Stimulated activated CD8-positive, alpha-beta memory T cell treated with anti-CD3 and anti-CD28 coated beads, Interleukin-7, amount 100 ng/mL, for 1 hour (primary cell): Measurements from ENCODE around the gene RUSC1.

Source experiments
- DNase-seq, 2 donors: peaks; one replicate each; pipeline ENCODE4 v3.0.0-alpha.2; 2020; ENCODE audit warnings: low read depth in 2 of 2

The RUSC1 gene

GRCh38 chr1:155294520-155295182 lies 26.0 kb upstream of the RUSC1 start:
- no peak for DNase-seq

GRCh38 chr1:155295183-155295941 lies 25.3 kb upstream of the RUSC1 start:
- no peak for DNase-seq

- DNase-seq: no peak
These were observed 24.8 kb upstream of the RUSC1 start for GRCh38 chr1:155295942-155296267.

GRCh38 chr1:155296661-155297060 lies 24.0 kb upstream of the RUSC1 start:
- no peak for DNase-seq

GRCh38 chr1:155297384-155297783 lies 23.3 kb upstream of the RUSC1 start:
- DNase-seq: no peak

GRCh38 chr1:155300024-155300423 lies 20.7 kb upstream of the RUSC1 start:
- DNase-seq: no peak

GRCh38 chr1:155300553-155301329 lies 20.0 kb upstream of the RUSC1 start:
- DNase-seq: no peak

- DNase-seq: no peak
These were observed 19.3 kb upstream of the RUSC1 start, which contains the start of gene PKLR for GRCh38 chr1:155301342-155301841. Gene PKLR, minus strand, starts transcription at chr1:155301438. Its CDS starts 43 bp downstream, at chr1:155301395.

- DNase-seq: no peak
These were observed 16.1 kb upstream of the RUSC1 start for GRCh38 chr1:155304558-155305063.

GRCh38 chr1:155305881-155306391 lies 14.8 kb upstream of the RUSC1 start:
- no peak for DNase-seq

GRCh38 chr1:155307247-155307740 lies 13.4 kb upstream of the RUSC1 start:
- no peak for DNase-seq

- DNase-seq: peak; percentile 88 to 93
These were observed 11.9 kb upstream of the RUSC1 start, which contains the start of gene FDPS for GRCh38 chr1:155308493-155309422. Gene FDPS, plus strand, starts transcription at chr1:155308866. Its CDS starts 924 bp downstream, at chr1:155309790.

GRCh38 chr1:155309423-155310021 lies 11.2 kb upstream of the RUSC1 start:
- DNase-seq: no peak

- no peak for DNase-seq
These were observed 7.4 kb upstream of the RUSC1 start for GRCh38 chr1:155313261-155313660.

- no peak for DNase-seq
These were observed 3.8 kb upstream of the RUSC1 start for GRCh38 chr1:155316922-155317321.

GRCh38 chr1:155318082-155318481 lies 2.6 kb upstream of the RUSC1 start:
- no peak for DNase-seq

- DNase-seq: no peak
These were observed 1.2 kb upstream of the RUSC1 start for GRCh38 chr1:155319536-155319935.

- DNase-seq: no peak
These were observed 442 bp upstream of the RUSC1 start for GRCh38 chr1:155320252-155320651.

- DNase-seq: no peak
These were observed 1.2 kb downstream of the RUSC1 start for GRCh38 chr1:155321639-155322503.
